ENCODE results near the gene RHBG. TPM values are rescaled to one million over a fixed set of nuclear protein-coding genes. Genes with fewer than 3 reads are reported as not detected.
A peak's percentile ranks its signal among the peaks of the same experiment; 100 is the strongest.

RHBG gene
- total RNA-seq, 1 experiment from 2014 or later: 1.5 TPM

- H3K4me2 ChIP-seq (ENCODE audit: insufficient read depth, insufficient read length, low read length): no peak overlapping the region
- no peaks in the 10 kb centered on the region for H3K9me3 ChIP-seq (ENCODE audit: control insufficient read depth, low read depth, low read length)
- H3K79me2 ChIP-seq (ENCODE audit: insufficient read depth, low read length): no peaks in the 10 kb centered on the region
- H3K14ac ChIP-seq (ENCODE audit: insufficient read depth, low read length): no peak overlapping the region
- H3K4ac ChIP-seq (ENCODE audit: low read depth, low read length): no peak overlapping the region
- no peak overlapping the region for H2BK15ac ChIP-seq (ENCODE audit: low read depth, low read length)
- TF ChIP-seq CTCF (conservative IDR thresholded peaks at IDR 0.05): peak; percentile 89
- Mint-ChIP-seq H3K27me3 (ENCODE audit: low read depth) (peaks cover 50% of the 10 kb centered on the region), H3K27ac (no peak overlapping the region), H3K4me1 (peaks cover 32 to 37% of the 10 kb centered on the region in 2 experiments), H3K36me3 (ENCODE audit: insufficient read depth in 1 of 3, low read depth in 3 of 3) (no peaks in the 10 kb centered on the region; a peak in 2 of 7 replicates), H3K9me3 (no peaks in the 10 kb centered on the region), H3K4me3 (peak overlapping the region in 1 of 2 experiments; percentile 28; a peak in 1 of 5 replicates)
- H2BK5ac ChIP-seq (ENCODE audit: insufficient read length, low read length): no peak overlapping the region
- no peak overlapping the region for H3K9ac ChIP-seq (ENCODE audit: extremely low read depth, insufficient read length, low read length)
- WGBS (ENCODE audit: extremely low coverage, insufficient read length, low lambda C conversion rate): no CpG with 5 or more reads among the region's 9 CpGs
- no peaks in the 10 kb centered on the region for H4K20me1 ChIP-seq (ENCODE audit: control insufficient read depth, insufficient read depth, insufficient read length)
- no peak overlapping the region for H3K18ac ChIP-seq (ENCODE audit: insufficient read length, low read depth, low read length)
- no peak overlapping the region for H2AK5ac ChIP-seq (ENCODE audit: insufficient read length, low read length)
- H3K56ac ChIP-seq (ENCODE audit: insufficient read length, low read depth, low read length): no peak overlapping the region
- H2AFZ ChIP-seq (ENCODE audit: low read length): no peak overlapping the region
- H3K23ac ChIP-seq (ENCODE audit: insufficient read length, low read depth, low read length): no peak overlapping the region
- peaks cover 4% of the 10 kb centered on the region; the same call in 1 of the 2 replicates for H3K27me3 ChIP-seq (ENCODE audit: insufficient read depth, low read length)
- DNase-seq: peak; percentile 63
- no peaks in the 10 kb centered on the region for H3K79me1 ChIP-seq (ENCODE audit: insufficient read depth, low read depth, low read length, poor library complexity, severe bottlenecking)
- no peak overlapping the region for H4K91ac ChIP-seq (ENCODE audit: insufficient read length, low read depth, low read length)
- H3T11ph ChIP-seq (ENCODE audit: low read length): no peak overlapping the region
- H4K5ac ChIP-seq (ENCODE audit: insufficient read length, low read depth, low read length): no peak overlapping the region
- H3K23me2 ChIP-seq (ENCODE audit: insufficient read length, low read depth, low read length, poor library complexity, severe bottlenecking): peaks cover 6% of the 10 kb centered on the region
- no peak overlapping the region for H2BK120ac ChIP-seq (ENCODE audit: low read depth, low read length, poor library complexity, severe bottlenecking)
- H2BK12ac ChIP-seq (ENCODE audit: insufficient read length, low read depth, low read length): no peak overlapping the region
- no peak overlapping the region for H2BK20ac ChIP-seq (ENCODE audit: low read depth, low read length, poor library complexity, severe bottlenecking)
- no peaks in the 10 kb centered on the region; the same call in 1 of the 2 replicates for H3K4me1 ChIP-seq (ENCODE audit: insufficient read depth, low read length)
- no peak overlapping the region for H4K8ac ChIP-seq (replicated peaks; ENCODE audit: insufficient read length, low read depth, low read length)
- H3K27ac ChIP-seq (ENCODE audit: insufficient read length, low read depth, low read length): no peak overlapping the region
Measured at GRCh38 chr1:156385534-156386031, 16.6 kb downstream of the RHBG start.
